ENCODE results near the gene USP30. TPM values are rescaled to one million over a fixed set of nuclear protein-coding genes. Genes with fewer than 3 reads are reported as not detected.

The USP30 gene
- total RNA-seq, 1 experiment from 2014 or later = 4.0 TPM

GRCh38 chr12:109116611-109116949 is 64.2 kb downstream of the USP30 start:
- no peaks in the 10 kb centered on the region for H3K4me1 Mint-ChIP-seq (ENCODE audit: insufficient read depth, unreplicated experiment)
- POLR2A ChIA-PET = no interaction called here

GRCh38 chr12:109120095-109120494 is 67.7 kb downstream of the USP30 start:
- peaks cover 4% of the 10 kb centered on the region for H3K36me3 Mint-ChIP-seq (ENCODE audit: insufficient read depth, unreplicated experiment)
- no peak for DNase-seq (ENCODE audit: unreplicated experiment)
- no peaks in the 10 kb centered on the region for H3K4me1 Mint-ChIP-seq (ENCODE audit: insufficient read depth, unreplicated experiment)
- ChIA-PET POLR2A (no interaction called here), CTCF (interaction anchor here (0.7 to 2.4 kb wide), 4 partner anchors 8 to 274 kb away, joined by 3 to 13 read pairs (median 4); no protein-coding TSS in a partner anchor)
- no peaks in the 10 kb centered on the region for H3K9me3 Mint-ChIP-seq (ENCODE audit: unreplicated experiment)
- H3K4me3 Mint-ChIP-seq (ENCODE audit: unreplicated experiment) = no peak overlapping the region
- H3K27ac Mint-ChIP-seq (ENCODE audit: low read depth, unreplicated experiment) = no peak overlapping the region
- no peak for TF ChIP-seq CTCF (IDR thresholded peaks at IDR 0.05; ENCODE audit: unreplicated experiment)
- no peaks in the 10 kb centered on the region for H3K27me3 Mint-ChIP-seq (ENCODE audit: insufficient read depth, unreplicated experiment)
- intact Hi-C loops (cut with micrococcal nuclease) = no loop called here
- no TSS peak for BruUV-seq (replicated peaks)

More at GRCh38 chr12:109116611-109116949, 64.2 kb downstream of the USP30 start:
- BruUV-seq (replicated peaks) = no TSS peak
- no peak for TF ChIP-seq CTCF (IDR thresholded peaks at IDR 0.05; ENCODE audit: unreplicated experiment)
- Mint-ChIP-seq H3K36me3 (ENCODE audit: insufficient read depth, unreplicated experiment) (peaks cover 4% of the 10 kb centered on the region), H3K27me3 (ENCODE audit: insufficient read depth, unreplicated experiment) (no peaks in the 10 kb centered on the region), H3K9me3 (ENCODE audit: unreplicated experiment) (no peaks in the 10 kb centered on the region), H3K4me3 (ENCODE audit: unreplicated experiment) (no peak overlapping the region), H3K27ac (ENCODE audit: low read depth, unreplicated experiment) (no peak overlapping the region)
- intact Hi-C loops (cut with micrococcal nuclease) = no loop called here
- no peak for DNase-seq (ENCODE audit: unreplicated experiment)
- CTCF ChIA-PET = interaction anchor here (0.7 to 1.9 kb wide), 4 partner anchors 120 to 274 kb away, joined by 3 to 7 read pairs (median 3); no protein-coding TSS in a partner anchor

- TF ChIP-seq CTCF (IDR thresholded peaks at IDR 0.05; ENCODE audit: unreplicated experiment) = no peak
- no peak overlapping the region for H3K4me3 Mint-ChIP-seq (ENCODE audit: unreplicated experiment)
- no peak overlapping the region for H3K27ac Mint-ChIP-seq (ENCODE audit: low read depth, unreplicated experiment)
- no peaks in the 10 kb centered on the region for H3K27me3 Mint-ChIP-seq (ENCODE audit: insufficient read depth, unreplicated experiment)
- peaks cover 4% of the 10 kb centered on the region for H3K36me3 Mint-ChIP-seq (ENCODE audit: insufficient read depth, unreplicated experiment)
- no peaks in the 10 kb centered on the region for H3K4me1 Mint-ChIP-seq (ENCODE audit: insufficient read depth, unreplicated experiment)
- ChIA-PET CTCF (interaction anchor here (0.5 to 2.4 kb wide), 4 partner anchors 9 to 864 kb away, joined by 3 to 13 read pairs (median 3); no protein-coding TSS in a partner anchor), POLR2A (no interaction called here)
- no peak for DNase-seq (ENCODE audit: unreplicated experiment)
- intact Hi-C loops (cut with micrococcal nuclease) = no loop called here
- H3K9me3 Mint-ChIP-seq (ENCODE audit: unreplicated experiment) = no peaks in the 10 kb centered on the region
- BruUV-seq (replicated peaks) = no TSS peak
Measured at GRCh38 chr12:109120557-109120956, 68.2 kb downstream of the USP30 start.

GRCh38 chr12:109121346-109121880 is 69.0 kb downstream of the USP30 start:
- no peak overlapping the region for H3K4me3 Mint-ChIP-seq (ENCODE audit: unreplicated experiment)
- no peak overlapping the region for H3K27ac Mint-ChIP-seq (ENCODE audit: low read depth, unreplicated experiment)
- POLR2A ChIA-PET = no interaction called here
- H3K4me1 Mint-ChIP-seq (ENCODE audit: insufficient read depth, unreplicated experiment) = no peaks in the 10 kb centered on the region
- BruUV-seq (replicated peaks) = no TSS peak
- no peaks in the 10 kb centered on the region for H3K9me3 Mint-ChIP-seq (ENCODE audit: unreplicated experiment)
- no peak for DNase-seq (ENCODE audit: unreplicated experiment)
- peaks cover 4% of the 10 kb centered on the region for H3K36me3 Mint-ChIP-seq (ENCODE audit: insufficient read depth, unreplicated experiment)
- CTCF ChIA-PET = interaction anchor here (0.7 to 2.4 kb wide), 3 partner anchors 9 to 509 kb away, joined by 3 to 13 read pairs (median 3); no protein-coding TSS in a partner anchor
- no peaks in the 10 kb centered on the region for H3K27me3 Mint-ChIP-seq (ENCODE audit: insufficient read depth, unreplicated experiment)
- no peak for TF ChIP-seq CTCF (IDR thresholded peaks at IDR 0.05; ENCODE audit: unreplicated experiment)
- intact Hi-C loops (cut with micrococcal nuclease) = no loop called here
